ENCODE data around the gene NALCN. TPM values are rescaled to one million over a fixed set of nuclear protein-coding genes. Genes with fewer than 3 reads are reported as not detected.

The NALCN gene
- total RNA-seq, 4 donors from 2014 or later, result under 0.01 to 1.3 (median 0.17) TPM; not detected in 1

DNA sequence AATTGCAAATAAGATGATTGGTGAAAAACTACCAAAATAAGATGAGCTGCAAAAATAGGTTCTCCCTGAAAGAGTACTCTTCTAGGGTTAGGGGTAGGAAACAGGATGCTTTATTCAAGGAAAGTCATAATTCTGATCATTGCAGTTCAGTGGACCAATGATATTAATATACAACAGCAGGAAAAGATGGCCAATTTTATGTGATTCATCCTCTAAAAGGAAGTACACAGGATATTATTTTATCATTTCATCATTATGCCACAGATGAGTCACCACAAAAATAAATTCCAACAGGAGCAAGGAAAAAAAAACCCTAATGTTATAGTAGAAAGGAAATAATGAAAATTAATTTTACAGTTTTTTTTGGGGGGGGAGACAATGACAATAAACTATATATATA, 205.0 kb downstream of the NALCN start:
- TF ChIP-seq, protein P1, sequence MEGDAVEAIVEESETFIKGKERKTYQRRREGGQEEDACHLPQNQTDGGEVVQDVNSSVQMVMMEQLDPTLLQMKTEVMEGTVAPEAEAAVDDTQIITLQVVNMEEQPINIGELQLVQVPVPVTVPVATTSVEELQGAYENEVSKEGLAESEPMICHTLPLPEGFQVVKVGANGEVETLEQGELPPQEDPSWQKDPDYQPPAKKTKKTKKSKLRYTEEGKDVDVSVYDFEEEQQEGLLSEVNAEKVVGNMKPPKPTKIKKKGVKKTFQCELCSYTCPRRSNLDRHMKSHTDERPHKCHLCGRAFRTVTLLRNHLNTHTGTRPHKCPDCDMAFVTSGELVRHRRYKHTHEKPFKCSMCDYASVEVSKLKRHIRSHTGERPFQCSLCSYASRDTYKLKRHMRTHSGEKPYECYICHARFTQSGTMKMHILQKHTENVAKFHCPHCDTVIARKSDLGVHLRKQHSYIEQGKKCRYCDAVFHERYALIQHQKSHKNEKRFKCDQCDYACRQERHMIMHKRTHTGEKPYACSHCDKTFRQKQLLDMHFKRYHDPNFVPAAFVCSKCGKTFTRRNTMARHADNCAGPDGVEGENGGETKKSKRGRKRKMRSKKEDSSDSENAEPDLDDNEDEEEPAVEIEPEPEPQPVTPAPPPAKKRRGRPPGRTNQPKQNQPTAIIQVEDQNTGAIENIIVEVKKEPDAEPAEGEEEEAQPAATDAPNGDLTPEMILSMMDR (IDR thresholded peaks at IDR 0.05; ENCODE audit: low read depth), result no peak

DNA sequence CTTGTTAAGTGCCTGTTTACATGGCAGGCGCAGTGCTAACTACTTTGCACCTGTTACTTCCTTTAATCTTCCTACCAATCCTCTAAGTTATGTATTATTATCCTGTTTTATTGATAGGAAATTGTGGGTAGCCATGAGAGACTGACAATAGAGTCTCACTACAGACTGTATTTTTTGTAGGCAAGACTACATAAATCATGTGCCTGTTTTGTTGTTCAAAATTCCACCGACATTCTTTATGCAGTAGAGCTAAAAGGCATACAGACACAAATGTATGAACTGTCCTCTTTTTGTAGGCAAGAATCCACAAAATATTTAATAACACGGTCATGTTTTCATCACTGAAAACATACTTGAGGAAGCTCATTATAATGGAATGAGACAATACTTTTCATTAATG, 205.5 kb downstream of the NALCN start:
- TF ChIP-seq, protein P1 (IDR thresholded peaks at IDR 0.05; ENCODE audit: low read depth), result no peak

DNA sequence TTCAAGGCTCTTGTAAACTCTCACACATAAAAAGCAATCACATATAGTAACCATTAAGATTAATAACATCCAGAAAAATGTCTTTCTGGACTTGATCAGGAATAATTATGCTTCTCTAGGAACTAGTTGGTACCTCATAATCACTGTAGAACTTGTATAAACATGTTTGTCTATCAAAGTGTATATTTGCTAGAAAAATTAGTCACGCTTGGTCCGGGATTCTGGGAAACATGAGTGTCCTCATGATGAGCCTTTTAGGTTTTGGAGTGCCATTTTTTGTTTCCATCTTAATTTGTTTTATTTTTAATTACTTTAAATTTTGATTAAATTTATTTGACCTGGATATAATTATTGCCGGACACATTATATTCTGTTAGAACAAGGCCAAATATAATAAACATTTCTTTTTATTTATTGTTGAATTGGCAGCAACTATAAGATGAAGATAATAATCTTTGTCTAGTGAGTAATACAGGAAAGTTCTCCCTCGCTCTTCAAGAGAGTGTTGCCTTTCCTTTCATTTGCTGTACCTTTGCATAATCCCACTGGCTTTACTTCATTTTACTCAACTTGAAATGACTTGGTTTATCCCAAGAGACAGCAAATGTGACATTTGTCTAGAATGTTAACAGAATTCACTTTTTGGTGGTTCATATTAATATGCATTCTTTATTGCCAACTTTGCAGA, 207.0 kb downstream of the NALCN start:
- TF ChIP-seq, protein P1 (IDR thresholded peaks at IDR 0.05; ENCODE audit: low read depth), result no peak

DNA sequence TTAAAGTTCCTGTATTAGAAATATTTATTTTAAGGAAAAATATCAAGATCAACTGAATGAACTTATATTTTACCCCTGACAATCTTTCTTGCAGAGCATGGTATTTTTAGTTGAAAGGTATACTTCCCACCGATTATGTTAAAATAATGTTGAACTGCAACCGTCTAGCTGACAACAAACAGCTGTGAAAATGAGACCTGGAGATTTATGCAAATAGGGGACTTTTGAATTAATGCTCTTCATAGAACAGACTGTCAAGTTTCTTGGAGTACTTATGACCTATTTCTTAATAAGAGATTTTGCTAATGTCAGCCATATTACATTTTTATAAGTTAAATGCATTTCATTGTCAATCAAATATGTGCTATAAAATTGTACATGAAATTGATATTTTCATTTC, 210.9 kb downstream of the NALCN start:
- TF ChIP-seq, protein P1 (IDR thresholded peaks at IDR 0.05; ENCODE audit: low read depth), result no peak

DNA sequence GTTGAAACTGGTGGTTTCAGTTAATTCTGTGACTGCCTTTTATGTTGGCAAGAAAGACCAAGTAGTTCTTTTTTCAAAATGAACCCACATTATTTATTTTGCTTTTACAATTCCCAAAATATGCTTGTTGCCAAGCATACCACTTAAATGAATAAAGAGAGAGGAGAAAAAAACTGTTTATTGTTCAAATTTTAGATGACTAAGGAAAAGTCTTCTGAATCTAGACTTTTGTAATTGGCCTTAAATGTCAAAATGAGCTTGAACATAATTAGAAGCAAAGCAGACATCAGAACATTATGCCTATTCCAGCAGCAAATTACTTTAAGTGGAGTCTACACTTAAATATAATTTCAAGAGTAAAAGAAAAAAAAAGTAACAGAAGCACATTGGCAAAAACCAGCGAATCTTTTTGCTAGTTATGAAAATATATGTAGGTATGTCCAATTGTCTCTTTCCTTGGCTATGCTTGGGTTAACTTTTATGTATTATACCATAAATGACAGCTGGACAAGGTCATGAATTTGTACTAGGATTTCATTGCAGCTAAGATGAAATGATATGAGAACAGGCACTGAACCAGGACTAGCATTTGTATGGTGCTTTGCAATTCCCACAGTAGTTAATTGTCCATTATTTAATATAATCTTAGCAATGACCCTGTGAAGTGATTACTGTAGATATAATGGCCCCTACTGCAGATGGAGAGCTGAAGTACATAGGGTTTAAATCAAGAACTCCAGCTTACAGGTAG, 211.9 kb downstream of the NALCN start:
- TF ChIP-seq, protein P1 (IDR thresholded peaks at IDR 0.05; ENCODE audit: low read depth), result no peak

DNA sequence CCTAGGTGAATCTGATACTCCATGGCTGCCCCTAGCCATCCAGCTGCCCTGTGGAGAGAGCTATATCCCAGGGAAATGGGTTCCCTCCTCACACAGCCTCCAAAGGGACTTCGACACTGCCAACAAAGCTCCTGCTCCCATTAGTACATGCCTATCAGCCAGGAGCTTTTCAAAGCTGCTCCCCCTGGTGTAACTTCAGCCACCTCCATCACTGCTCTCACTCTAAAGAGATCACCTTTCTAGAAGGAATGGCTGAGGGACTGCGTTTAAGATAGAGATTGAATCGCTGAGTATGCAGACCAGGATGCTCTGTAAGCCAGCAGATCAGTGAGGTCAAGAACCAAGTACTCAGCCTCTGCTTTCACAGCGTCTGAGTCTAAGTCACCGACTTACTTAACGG, 213.7 kb downstream of the NALCN start:
- TF ChIP-seq, protein P1 (IDR thresholded peaks at IDR 0.05; ENCODE audit: low read depth), result no peak

DNA sequence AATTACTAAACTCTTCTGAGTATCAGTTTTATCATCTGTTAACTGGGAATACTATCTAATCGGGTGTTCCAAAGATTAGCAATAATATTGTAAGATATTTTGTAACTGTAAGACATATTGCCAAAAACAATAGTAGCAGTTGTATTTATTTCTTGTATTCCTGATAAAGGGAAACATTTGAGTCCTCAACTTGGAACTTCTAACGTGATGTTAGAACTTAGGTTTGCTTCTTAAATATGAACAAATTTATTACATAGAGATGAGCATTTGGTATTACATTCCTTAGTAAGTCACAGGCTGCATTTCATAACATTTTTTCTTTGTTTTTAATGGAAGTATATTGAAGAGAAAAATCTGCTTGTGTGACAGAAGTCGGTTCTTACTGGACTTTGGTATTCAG, 225.3 kb downstream of the NALCN start:
- TF ChIP-seq, protein P1 (IDR thresholded peaks at IDR 0.05; ENCODE audit: low read depth), result no peak

Measured in subcutaneous adipose tissue (tissue), 4 donors.